GM21717 (cell line): ENCODE measurements around the gene INTS7.
"Not testable (repeated sequence)": the region's sequence is repeated elsewhere in the genome, so short reads cannot be mapped to it uniquely, and the experiment has no call there.

Experiments used
- ATAC-seq: cut with Tn5 transposase; IDR thresholded peaks from one replicate; pipeline ENCODE4 v1.9.1; 2021; ENCODE audit warnings: mild to moderate bottlenecking, moderate library complexity; ENCODE audit not compliant: unreplicated experiment

Gene INTS7

GRCh38 chr1:211986628-211987254 is 48.6 kb downstream of the INTS7 start:
- ATAC-seq = no peak

GRCh38 chr1:211985556-211986264 is 49.6 kb downstream of the INTS7 start:
- ATAC-seq = peak; percentile 97

DNA sequence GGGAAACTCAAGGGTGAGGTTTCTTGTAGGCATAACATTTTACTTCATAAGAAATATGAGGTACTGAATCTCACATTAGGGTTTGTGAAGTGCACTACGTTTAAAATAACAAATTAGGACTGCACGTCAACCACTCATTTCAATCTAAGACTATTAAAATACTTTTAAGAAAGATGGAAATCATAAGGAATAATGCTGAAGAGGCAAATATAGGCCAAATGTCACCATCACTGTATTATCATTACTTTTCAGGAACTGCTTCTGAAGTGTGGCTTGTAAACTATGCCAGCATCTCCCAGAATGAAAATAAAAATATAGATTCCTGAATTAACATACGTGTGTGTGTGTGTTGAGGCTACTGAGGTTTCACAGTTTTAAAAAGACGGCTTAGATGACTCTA is 56.8 kb downstream of the INTS7 start:
- no peak for ATAC-seq

GRCh38 chr1:211975152-211975941 is 60.0 kb downstream of the INTS7 start:
- no peak for ATAC-seq

- no peak for ATAC-seq
Measured at GRCh38 chr1:211973541-211973940, 61.8 kb downstream of the INTS7 start.

DNA sequence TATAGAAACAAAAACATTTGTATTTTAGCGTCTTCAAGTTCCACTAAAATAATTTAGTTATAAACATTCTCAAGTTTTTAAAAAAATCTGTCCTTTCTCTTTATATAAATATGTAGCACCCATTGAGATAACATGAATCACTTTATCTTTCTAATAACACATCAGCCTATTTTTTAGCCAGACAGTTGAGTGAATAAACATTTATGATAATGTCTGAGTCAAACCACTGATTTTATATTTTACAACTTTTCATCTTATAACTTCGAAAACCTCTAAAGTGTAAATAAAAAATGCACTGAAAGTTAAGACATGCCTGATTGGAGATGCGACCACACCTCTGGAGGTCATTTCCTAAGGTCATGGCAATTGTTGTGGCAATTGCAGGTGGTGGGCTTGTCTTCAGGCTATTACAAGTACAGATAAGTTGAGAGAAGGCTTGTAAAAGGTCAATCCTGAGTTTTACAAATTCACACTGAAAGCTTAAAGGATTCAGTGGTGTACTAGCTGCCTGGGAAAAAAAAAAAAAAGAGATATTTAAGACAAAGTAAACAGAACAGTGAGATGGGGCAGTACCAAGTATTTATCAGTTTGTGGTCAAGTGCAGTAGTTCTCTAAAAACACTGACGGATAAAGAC is 67.0 kb downstream of the INTS7 start:
- no peak for ATAC-seq

DNA sequence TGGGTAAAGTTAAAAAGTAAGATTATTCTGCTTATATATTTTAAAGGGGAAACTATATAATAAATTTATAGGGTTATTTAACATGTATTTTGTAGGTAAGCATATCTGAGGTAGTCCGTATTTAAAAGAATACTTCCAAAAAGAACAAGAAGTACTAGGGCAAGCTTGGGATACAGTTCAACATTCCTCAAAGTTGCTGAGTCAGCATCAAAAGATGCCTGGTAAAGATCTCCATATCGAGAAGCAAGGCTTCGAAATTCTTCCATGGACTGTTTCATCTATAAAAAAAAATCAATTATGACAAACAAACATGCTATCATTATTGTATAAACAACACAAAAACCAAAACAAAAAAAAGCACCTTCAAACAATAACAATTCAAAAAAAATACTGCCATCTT is 67.7 kb downstream of the INTS7 start:
- ATAC-seq = no peak

DNA sequence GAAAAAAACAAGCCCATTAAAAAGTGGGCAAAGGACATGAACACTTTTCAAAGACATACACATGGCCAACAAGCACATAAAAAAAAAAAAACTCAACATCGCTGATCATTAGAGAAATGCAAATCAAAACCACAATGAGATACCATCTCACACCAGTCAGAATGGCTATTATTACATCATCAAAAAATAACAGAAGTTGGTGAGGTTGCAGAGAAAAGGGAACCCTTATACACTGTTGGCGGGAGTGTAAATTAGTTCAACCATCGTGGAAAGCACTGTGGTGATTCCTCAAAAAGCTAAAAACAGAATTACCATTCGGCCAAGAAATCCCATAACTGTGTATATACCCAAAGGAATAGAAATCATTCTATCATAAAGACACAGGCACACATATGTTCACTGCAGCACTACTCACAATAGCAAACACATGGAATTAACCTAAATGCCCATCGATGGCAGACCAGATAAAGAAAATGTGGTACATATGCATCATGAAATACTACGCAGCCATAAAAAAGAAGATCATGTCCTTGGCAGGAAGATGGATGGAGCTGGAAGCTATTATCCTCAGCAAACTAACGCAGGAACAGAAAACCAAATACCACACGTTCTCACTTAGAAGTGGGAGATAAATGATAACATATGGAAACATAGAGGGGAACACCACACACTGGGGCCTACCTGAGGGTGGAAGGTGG is 70.1 kb downstream of the INTS7 start:
- no peak for ATAC-seq

DNA sequence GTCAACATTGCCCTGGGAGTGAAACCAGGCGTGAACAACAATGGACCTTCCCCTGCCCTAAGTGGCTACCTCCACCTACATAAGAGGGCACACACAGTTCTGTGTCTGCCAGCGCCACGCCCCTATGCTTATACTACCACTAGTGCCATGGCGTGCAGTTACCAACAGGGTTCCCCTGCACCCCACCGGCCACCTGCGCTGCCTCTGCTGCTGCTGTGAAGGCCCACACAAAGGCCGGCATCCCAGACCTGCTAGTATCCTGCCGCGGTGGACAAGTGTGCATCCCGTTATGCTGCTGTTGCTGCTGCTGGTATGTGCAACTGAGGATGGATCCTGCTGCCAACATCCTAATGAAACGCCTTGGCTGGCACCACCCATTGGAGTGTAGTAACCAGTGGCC is 75.7 kb downstream of the INTS7 start:
- no peak for ATAC-seq

DNA sequence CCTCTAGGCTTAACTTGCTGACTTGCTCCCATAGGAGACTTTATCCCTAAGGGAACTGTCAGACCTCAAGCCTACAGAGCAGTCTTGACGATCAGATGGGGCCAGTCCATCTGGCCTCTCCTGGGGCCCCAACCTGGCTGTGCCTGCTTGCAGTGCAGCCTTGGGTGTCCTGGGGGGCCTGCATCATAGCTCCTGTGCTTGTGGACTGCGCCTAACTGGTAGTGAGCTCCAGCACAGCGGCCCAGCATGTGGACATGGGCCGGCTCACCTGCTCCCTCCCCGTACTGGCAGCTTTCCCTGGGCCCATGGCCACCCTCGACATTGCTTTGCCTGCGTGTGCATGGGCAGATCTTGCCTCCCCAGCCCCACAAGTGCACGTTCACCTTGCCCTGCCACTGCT is 76.1 kb downstream of the INTS7 start:
- no peak for ATAC-seq

GRCh38 chr1:211954028-211954427 is 81.3 kb downstream of the INTS7 start:
- ATAC-seq = not testable (repeated sequence)

DNA sequence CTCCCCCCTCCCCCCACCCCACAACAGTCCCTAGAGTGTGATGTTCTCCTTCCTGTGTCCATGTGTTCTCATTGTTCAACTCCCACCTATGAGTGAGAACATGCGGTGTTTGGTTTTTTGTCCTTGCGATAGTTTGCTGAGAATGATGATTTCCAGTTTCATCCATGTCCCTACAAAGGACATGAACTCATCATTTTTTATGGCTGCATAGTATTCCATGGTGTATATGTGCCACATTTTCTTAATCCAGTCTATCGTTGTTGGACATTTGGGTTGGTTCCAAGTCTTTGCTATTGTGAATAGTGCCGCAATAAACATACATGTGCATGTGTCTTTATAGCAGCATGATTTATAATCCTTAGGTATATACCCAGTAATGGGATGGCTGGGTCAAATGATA is 81.8 kb downstream of the INTS7 start:
- ATAC-seq = not testable (repeated sequence)

- no peak for ATAC-seq
Measured at GRCh38 chr1:211952299-211952698, 83.1 kb downstream of the INTS7 start.

- ATAC-seq = peak; percentile 92
Measured at GRCh38 chr1:211951856-211952255, 83.5 kb downstream of the INTS7 start.

GRCh38 chr1:211948377-211948776 is 87.0 kb downstream of the INTS7 start:
- ATAC-seq = no peak

DNA sequence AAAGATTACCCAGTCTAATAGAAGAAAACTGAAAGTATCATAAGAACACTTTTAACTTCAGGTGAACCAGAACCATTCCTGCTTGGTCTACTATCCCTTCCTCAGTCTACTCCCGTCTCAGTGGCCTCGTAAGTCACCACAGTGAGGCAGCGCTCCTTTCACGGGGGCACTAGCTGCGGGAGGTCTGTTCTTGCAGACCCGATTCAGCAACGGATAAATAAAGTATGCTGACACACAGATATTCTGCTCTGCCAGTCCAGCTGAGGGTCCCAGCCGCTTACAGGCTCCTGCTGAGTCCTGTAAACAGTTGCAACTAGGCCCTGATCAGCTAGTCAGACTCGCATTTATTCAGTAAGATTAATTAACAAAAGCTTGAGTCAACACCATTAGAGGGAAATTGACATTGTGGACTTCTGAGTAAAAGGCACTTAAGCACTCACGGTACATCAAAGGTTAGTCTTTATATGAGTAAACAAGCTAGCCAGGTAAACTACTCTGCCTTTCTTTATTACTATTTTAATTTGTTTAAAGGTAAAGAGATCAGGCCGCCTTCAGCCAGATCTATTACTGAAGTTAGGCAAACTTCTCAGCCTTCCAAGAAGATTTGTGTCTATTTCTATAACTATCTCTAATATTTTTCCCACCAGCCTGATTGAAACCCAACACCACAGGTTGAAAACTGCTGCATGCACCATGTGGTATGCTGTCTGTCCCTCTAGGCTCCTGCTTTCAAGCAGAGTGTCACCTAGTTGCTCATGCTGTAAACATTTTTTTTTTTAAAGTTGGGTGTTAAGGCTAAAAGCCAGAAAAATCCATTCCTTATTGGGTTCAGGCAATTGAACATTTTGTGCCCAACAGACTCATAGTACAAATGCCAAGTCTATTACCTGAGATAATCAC is 87.7 kb downstream of the INTS7 start:
- no peak for ATAC-seq

DNA sequence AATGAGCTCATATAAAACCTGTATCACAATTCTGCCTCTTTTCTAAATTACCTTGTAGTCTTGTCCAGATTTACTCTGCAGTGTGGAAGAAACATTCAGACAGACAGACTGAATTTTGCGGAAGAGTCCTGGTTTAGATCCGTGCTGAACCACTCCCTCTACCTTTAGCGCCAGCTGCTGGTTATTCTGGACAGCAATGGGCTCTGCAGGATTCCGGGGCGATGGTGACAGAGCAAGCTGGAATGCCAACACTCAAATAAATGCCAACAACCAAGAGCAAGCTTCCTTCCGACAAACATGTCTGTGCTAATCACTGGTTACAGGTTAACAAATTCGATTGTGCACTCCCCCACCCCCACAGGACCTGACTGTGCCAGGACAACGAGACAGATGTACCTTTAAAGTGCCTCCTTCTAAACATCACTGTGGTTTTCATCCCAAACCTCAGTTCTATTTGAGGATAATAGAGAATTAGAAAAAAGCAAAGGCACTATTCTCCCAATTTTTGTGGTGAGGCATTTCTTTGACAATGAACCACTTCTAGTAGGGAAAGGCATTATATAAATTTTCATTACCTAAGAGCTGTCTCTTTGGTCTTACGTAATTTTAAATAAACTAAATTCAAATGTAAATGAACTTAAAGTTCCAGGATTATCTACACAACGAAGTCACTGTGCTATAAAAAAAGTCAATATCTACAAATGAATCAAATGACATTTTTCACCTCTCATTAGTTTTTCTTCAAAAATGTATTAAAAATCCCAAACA is 90.4 kb downstream of the INTS7 start:
- no peak for ATAC-seq

DNA sequence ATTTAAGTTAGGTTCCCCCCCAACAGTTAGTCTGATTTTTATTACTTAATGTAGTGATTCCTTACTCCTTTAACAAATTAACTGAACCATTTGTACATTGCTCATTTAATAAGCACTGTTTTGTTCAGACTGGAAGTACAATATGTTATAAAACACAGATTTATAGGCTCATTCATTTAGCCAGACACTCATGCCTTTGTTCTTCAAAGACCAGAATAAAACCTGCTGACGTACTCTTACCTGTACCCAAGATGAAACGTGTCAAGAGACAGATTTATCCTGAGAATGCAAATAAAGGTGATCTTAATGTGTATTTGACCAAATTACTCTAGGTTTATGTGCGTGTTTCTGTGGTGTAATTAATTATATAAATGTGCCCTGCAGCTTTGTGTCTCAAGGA is 92.8 kb downstream of the INTS7 start:
- no peak for ATAC-seq

DNA sequence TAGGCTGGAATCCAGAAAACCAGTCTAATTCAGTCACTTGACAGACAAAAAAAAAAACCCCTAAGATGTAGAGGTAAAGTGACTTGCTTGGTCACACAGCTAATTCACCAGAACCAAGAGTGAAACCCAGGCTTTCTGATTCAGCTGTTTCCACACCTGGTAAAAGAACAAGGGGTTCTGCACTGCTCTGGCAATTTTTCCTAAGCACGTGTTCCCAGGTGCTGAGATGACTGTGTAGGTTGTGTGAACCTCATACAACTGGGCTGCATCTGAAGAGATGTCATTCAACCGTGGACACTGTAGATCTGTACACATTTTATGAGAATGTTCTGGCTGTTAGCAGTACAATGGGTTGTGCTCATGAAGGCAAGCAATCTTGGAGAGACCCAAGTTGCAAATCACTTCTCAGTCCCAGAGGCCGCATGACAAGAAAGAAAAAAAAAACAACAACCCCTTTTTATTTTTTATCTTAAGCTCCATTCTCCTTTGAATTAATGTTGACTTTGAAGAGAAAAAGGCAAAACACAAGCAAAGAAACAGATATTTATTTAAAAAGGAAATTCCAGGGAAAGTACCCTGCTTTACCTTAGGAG is 95.4 kb downstream of the INTS7 start:
- ATAC-seq = peak; percentile 76
